Neural cell (in vitro differentiated cells): ENCODE results near the gene MAML3.

Experiments
- CTCF ChIP-seq: fragments of 450-650 bp; IDR thresholded peaks from 2 replicates; pipeline ENCODE4 v1.5.1; 2014; ENCODE audit warnings: antibody characterized with exemption, mild to moderate bottlenecking, moderate library complexity; ENCODE audit not compliant: poor library complexity, severe bottlenecking
- EZH2 ChIP-seq: fragments of 200-600, 300-800 bp; shearing (Covaris generic), sonication (generic); IDR thresholded peaks from 2 replicates; pipeline ENCODE4 v1.6.1; 2014; ENCODE audit warnings: antibody characterized with exemption, low read length, borderline replicate concordance, mild to moderate bottlenecking; ENCODE audit not compliant: insufficient read depth, poor library complexity, severe bottlenecking
- POLR2AphosphoS5 ChIP-seq: IDR thresholded peaks from 2 replicates; pipeline ENCODE4 v1.6.1; 2012
- TF ChIP-seq, protein P1 (sequence below): IDR thresholded peaks from 2 replicates; pipeline ENCODE4 v1.6.1; 2012; ENCODE audit warnings: borderline replicate concordance

DNA sequence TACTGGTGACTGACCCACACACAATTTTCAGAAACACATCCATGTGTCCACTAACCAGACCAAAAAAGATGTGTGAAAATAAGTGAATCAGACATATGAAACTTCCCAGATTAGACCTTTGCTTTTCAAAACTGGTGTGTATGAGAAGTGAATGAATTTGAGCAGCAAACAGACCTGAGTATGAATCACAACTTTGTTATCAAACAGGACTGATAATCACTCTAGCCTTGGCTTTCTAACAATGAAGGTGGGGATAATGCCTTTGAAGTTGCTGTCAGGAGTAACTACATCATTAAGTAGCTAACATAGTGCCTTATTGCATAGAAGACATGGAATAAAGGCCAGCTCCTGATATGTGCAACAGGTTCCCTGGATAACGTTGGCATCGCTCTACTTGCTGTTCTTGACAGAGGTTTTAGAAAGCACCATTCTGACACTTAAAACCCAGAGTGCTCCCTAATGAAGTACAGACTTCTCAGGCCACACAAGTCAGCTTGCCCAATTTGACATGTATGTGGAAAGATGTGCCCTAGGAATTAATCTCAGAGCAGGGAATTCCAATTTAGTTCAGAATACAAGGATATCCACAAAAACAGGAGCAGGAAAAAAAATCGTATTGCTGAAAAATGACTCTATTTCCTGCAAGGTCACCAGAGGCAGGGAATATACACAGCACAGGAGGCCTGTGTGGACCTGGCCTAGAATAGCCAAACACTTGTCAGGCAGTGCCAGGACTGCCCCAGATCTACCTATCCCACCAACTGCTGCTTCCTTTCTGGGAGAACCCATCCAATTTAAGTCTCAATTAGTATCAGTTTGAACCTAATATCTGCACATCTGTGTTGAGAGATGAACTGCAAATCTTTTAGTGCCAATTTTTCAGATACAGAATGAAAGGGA, 87.7 kb downstream of the MAML3 start:
- TF ChIP-seq POLR2AphosphoS5: no peak
- TF ChIP-seq CTCF: no peak
- TF ChIP-seq, protein P1, sequence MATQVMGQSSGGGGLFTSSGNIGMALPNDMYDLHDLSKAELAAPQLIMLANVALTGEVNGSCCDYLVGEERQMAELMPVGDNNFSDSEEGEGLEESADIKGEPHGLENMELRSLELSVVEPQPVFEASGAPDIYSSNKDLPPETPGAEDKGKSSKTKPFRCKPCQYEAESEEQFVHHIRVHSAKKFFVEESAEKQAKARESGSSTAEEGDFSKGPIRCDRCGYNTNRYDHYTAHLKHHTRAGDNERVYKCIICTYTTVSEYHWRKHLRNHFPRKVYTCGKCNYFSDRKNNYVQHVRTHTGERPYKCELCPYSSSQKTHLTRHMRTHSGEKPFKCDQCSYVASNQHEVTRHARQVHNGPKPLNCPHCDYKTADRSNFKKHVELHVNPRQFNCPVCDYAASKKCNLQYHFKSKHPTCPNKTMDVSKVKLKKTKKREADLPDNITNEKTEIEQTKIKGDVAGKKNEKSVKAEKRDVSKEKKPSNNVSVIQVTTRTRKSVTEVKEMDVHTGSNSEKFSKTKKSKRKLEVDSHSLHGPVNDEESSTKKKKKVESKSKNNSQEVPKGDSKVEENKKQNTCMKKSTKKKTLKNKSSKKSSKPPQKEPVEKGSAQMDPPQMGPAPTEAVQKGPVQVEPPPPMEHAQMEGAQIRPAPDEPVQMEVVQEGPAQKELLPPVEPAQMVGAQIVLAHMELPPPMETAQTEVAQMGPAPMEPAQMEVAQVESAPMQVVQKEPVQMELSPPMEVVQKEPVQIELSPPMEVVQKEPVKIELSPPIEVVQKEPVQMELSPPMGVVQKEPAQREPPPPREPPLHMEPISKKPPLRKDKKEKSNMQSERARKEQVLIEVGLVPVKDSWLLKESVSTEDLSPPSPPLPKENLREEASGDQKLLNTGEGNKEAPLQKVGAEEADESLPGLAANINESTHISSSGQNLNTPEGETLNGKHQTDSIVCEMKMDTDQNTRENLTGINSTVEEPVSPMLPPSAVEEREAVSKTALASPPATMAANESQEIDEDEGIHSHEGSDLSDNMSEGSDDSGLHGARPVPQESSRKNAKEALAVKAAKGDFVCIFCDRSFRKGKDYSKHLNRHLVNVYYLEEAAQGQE: no peak
- no peak for TF ChIP-seq EZH2
